ACHN (cell line): ENCODE data around the gene PLXNA2.

Experiments
- DNase-seq: peaks from one replicate; pipeline ENCODE4 v3.0.0-alpha.2; 2015
- in situ Hi-C: cut with HindIII; loops from 2 replicates; pipeline ENCODE4 v1.10.0; 2017; ENCODE audit warnings: low sequenced_read_pairs, low pct_ligation_motif_present, low pct_unique_long_range_greater_than_20kb

PLXNA2 gene

DNA sequence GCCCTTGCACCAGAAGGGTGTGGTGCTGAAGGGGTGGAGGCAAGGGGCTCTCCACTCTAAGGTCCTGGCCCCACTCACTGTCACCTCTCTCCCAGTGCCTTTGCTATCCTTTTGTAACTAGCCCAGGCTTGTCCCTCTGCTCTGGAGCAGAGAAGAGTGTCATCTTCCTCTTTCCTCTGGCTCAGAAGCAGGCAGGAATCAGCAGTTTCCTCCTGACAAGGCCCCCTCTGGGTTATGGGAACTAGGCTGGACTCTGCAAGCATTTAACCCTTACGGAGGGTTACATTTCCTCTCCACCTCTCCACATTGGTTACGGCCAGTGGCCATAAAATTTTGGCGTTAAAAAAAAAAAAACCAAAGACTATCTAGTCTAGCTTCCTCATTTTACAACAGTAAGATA is 30.4 kb downstream of the PLXNA2 start:
- DNase-seq: no peak
- in situ Hi-C loops: no loop called here

DNA sequence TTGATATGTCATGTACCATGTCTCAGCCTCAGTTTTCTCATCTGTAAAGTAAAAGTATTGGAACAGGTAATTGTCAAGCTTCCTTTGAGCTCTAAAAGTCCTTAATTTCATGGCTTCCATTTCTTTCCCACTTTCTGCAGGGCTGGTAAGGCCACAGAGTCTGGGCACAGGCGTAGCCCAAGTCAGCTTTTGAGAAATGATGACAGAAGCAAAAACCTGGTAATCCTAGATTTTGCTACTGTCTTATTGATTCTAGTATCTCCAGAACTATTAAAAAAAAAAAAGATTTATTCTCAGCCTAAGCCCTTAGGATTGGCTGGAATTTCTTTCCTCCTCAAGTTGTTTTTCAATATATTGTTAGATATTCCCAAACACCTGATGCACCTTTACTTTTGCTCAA is 31.3 kb downstream of the PLXNA2 start:
- in situ Hi-C loops: no loop called here
- DNase-seq: no peak

DNA sequence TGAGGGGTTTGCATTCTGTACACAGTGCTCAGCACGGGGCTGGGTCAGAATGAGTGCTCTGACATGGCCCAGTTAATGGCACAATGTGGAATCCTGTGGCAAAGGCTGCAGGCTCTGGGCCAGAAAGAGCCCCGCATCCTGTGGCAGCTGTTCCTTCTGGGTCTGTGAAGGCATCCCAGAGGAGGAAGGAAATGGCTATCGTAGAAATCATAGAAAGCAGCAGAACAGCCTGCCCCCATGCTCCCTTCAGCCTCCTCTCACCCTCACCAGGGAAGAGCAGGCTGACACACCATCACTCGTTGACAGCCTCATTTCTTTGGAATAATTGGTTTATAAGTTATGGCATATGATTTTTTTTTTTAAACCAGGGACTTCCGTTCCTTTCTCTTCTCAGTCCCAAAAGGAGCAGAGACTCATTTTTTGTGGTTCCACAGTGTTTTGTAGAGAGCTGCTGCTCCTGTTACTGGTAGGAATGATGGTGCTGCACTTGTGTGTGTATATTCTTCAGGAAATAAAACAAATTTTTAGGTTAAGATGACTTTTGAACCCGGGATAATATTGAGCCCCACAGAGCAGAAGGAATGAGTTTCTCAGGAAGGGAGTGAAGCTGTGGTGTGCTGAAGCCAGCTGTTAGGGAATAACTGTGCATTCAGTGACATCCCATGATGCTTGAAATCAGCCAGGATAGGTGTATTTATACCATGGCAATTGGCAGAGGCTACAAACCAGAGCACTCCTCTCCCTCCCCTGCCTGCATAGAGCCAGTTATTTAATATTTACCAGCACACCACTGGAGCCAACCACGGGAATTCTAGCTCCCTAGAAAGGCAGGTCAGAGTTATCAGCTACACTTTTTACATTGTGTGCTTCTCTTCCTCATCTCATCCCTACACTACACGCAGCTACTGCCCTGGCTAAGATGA is 32.0 kb downstream of the PLXNA2 start:
- no peak for DNase-seq
- in situ Hi-C loops: no loop called here

DNA sequence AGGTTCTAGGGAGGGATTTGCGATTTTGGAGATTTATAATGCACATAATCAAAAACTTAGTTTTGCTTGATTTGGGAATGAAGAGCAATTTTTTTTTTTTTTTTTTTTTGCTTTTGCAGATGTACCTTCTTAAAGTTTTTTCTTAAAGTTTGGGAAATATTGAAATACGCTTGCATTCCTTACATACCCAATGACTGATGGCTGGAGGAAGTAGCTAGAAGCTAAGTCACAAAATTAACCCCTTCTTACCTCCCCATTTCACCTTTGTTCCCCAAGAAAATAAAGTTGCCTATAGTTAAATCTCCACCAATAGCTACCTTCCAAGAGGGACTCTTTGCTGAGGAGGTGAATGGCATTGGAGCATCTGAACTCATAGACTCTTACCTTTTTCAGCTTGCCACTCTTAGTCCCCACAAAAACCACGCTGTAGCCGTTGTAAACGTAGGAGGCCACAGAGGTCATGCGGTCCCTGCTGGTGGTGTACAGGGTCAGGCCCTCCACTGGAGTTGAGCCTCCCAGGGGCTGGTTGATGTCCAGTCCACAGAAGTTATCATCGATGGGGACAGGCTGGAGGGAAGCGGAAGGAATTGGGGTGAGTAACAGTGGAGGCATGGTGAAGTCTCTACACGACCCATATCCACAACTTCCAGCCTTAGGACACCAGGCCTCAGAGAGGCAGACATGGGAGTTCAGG is 34.1 kb downstream of the PLXNA2 start:
- no peak for DNase-seq
- in situ Hi-C loops: no loop called here

DNA sequence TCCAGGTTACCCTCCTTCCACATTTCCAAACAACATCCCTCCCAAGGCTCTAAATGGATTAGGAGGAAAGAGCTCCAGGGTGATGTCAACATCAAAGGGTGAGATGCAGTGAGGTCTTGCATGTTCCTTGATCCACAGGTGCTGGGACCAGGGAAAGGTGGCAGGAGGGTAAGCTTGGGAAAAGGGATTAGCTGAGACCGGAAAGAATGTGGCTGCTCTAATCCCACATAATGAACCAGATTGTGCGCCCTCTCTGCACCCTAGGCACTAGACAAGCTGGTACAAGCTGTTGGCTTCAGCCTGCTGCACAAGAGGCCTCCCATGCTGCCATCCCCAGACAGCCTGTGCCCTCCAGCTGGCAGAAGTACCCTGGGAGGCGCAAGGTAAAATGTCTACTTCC is 34.9 kb downstream of the PLXNA2 start:
- no peak for DNase-seq
- in situ Hi-C loops: no loop called here

DNA sequence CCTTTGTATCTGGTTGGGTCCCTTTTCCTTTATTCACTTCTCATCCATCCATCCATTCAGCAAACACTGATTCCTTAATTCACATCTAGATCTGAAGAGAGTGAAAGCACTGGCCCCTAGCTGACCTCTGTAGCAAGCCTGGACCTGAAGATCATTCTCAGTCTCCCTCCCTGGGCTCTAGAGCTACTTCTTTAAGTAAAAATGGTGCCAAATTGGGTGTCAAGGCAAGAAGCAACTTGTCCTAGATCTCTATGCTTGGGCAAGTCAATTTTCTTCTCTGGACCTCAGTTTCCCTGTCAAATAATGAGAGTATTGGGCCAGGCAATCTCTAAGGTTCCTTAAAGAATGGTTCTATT is 36.1 kb downstream of the PLXNA2 start:
- in situ Hi-C loops: no loop called here
- DNase-seq: no peak

DNA sequence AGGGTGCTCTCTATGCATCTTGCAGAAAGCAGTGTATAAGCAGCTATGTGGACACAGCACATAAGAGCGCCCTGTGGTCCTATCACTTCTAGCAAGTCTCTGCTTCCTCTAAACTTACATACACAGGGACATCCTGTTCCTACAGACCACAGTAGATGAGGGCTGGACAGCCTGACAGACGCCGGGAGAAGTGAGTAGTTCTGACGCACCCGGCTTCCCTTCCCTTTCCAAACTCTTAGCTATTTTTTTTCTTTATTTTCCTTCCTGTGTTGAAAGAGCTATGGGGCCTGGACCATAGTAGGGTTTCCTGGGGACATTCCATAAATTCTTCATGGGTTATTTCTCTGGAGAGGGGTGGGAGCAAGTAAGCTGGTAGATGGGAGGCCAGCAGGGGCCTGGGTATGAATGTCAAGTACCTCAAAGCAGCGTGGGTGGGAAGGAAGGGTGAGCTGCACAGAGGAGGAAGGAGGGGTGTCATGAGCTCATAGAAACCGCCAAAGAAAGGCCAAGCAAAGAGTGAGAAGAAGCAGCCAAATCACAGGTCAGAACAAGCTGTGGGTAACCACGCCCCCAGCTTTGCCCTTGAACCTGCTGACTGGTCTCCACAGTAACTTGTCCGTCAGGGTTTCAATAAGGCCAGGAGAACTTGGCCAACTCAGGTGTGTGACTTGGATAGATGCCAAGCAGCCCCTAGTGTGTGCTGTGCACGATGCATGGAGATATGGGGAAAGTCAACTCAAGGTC is 36.6 kb downstream of the PLXNA2 start:
- in situ Hi-C loops: no loop called here
- no peak for DNase-seq

DNA sequence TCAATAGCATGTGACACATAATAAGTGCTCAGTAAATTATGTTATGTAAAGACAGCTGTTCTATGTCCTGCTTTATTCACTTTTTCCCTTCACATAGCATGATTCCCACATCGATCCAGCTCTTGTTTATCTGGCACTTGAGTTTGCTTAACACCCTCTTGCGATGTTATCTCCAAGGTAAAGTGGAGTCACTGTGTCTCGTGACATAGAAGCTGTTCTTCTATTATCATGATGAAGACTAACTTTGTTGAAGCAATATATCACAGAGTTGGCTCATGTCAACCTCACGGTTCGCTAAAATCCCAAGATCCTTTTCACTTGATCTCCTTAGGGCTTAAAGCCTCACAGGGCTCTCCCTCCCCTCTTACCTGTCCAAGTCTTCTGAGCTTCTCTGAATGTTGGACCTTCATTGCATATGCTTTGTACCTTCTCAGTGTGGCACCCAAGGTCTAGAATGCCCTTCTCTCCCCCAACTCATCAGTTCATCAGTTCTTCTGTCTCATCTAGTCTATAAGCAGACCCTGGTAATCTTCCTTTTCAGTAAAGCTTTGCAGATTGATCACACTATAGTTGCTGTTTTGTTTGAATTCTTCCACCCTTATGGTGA is 38.0 kb downstream of the PLXNA2 start:
- DNase-seq: no peak
- in situ Hi-C loops: no loop called here

DNA sequence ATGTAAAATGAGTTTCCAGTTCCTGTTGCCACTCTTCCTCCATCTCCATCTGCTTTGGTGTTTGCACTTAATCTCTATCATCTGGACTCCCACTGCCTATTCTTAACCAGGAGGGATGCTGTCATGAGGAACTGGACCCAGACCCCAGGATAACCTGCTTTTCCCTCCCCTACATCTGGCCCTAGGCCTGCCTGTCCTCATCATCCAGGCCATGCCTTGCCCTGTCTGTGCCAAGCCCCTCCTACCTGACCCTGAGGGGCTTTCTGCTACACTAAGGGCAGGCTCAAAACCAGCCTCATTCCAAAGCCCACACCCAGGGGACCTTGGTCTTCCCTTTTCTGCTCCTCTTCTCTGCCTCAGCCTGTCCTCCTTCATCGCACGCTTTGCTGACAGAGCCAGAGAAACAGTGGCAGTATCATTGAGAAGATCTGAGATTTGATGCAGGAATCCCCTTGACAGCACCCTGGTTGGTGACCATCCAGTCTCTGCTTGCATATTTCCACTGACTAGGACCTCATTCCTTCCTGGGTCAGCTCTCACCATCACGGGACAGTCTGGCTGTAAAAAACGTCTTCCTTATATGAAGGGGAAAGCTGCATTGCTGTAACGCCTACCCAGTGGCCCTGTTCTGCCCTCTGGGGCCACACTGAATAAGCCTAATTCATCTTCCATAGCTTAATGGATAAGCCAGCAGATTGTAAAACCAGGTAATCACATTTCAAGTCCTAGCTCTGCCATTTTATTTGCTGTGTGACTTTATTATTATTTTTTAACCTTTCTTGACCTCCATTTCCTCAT is 38.8 kb downstream of the PLXNA2 start:
- DNase-seq: no peak
- in situ Hi-C loops: no loop called here

DNA sequence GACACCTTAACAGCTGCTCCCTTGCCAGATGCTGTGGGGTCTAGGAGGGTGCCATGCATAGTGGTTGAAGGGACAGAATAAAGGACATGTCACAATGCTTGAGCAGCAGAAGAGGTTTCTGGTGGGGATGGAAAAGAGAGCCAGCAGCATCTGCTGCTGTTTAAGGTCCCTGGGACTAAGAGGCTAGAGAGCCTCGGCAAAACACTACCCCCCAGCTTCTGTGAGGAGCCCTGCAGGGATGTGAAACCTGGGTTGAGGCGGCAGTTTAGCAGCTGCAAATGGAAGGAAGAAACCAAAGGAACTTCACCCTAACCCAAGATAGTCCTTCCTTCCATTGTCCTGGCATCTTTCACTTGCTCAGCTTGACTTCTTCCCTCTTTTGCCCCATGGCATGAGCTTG is 39.4 kb downstream of the PLXNA2 start:
- no peak for DNase-seq
- in situ Hi-C loops: no loop called here

DNA sequence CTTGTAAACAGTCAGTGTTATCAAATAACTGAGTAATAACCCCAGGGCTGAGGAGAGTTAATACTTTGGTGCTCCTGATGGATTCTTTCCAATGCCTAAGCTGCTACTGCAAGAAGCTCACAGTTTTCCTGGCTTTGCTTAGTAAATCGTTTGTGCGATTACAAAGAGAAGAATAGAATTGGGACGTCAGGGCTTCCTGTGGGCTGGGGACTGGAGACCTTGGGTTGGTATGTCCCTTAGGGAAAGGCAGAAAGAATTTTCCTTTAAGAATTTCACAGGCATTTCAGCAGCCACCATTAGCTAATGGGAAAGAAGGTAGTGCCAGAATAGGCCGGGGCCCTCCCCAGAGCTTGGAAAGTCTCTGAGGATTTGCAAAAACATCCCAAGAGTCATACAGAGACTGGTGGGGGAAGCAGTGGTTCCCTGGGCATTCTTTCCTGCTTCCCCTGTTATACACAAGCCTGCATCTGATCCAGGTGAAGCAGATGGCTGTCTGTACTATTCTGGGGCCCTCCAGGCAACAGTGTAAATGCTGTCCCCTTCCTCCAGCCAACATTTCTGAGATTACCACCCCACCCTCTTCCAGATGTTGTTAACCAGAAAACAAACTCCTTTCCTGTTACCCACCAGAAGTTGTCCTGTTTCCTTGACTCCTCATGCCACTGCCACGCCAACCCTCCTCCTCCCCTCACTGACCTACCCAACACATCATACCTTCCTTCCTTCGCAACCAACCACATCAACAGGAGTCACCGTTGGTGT is 40.2 kb downstream of the PLXNA2 start:
- in situ Hi-C loops: no loop called here
- DNase-seq: no peak

DNA sequence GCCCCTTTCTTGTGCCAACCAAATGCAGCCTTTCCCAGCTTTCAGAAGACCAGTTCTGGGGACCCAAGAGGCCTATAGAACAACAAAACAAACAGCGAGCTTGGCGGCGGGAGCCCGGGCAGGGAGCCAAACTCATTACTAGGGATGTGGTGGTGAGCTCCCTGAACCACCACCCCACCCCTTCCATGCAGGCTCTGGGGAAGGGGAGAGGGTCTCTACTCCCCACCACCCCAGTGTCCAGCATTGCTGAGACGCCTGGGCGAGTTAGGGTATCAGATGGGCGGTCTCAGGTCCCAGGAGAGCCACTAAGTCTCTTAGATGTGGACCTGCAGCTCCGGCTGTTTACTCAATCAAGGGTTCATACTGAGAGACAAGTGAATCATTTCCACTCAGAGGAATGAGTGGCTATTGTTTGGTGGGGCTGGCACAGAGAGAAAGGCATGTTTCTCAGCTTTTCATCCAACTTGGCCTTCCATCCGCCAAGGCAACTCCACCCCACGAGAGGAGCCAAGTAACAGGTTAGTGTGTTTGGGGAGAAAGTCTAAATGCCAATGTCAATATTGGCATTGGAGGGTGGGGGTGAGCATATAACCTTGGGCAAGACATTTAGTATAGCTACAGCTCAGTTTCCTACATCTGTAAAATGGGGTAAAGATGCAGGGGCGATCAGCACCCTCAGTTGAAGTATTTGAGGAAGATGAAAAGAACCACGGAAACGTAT is 40.9 kb downstream of the PLXNA2 start:
- in situ Hi-C loops: no loop called here
- DNase-seq: no peak

DNA sequence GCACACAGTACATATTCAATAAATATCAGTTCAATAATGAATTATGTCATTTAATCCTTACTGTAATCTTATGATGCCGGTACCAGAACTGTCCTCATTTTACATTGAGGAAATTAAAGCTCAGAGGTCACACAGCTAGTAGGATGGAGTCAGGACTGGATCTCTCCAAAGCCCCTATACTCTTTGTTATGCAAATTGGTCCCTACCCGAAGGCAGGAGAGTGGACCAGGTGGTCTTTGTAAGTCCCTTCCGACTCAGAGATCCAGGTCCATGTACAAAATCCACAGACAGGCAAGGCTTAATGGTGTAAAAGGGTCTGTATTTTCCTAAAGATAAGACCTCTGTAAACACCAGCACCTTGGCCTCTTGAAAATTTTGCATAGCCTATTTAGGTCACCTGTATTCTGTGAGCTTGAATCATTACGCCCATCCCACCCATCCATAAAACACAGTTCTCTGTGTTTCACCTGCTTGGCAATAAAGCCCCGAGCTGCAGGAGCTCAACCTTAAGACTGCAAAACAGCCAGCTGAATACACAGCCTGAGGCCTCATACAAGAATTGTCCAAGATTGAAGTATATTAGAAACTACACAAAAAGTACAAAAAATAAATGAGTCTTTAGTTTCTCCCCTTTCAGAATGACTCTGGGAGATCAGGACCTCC is 41.7 kb downstream of the PLXNA2 start:
- in situ Hi-C loops: no loop called here
- DNase-seq: no peak

DNA sequence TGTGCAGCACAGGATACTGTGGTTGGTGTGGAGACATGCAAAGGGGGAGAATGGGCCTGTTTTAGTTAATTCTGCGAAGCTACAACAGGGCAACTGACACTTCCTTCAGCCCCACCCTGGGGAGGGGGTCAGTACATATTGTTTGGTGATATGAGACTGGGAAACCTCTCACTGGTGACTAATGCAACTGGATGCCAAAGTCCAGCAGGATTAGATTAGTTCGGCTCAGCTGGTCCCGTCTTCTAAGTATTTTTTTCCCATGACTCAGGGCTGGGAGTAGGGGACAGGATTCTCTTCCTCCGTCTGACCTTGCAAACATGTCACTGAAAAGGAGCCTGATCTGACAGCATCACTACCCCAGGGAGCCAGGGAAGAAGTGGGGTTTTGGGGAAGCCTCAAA is 43.0 kb downstream of the PLXNA2 start:
- in situ Hi-C loops: no loop called here
- DNase-seq: peak; percentile 92

DNA sequence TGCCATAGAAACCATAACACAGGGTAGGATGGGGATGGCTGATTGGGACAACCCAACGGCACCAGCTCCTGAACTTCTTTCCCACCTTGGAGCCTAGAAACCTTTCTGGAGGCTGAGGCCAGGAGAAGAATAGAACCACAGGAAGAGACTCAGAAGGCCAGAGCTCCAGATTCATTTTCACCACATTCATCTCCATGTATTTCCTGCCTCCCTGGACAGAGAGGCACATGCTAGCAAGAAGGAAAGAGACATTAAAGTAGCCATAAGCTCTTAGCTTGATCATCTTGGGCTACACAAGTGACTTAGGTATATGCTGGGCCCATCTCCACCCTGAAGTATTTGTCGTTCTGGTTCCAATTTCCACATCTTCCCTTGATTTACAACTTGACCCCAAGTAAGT is 44.1 kb downstream of the PLXNA2 start:
- in situ Hi-C loops: no loop called here
- no peak for DNase-seq

DNA sequence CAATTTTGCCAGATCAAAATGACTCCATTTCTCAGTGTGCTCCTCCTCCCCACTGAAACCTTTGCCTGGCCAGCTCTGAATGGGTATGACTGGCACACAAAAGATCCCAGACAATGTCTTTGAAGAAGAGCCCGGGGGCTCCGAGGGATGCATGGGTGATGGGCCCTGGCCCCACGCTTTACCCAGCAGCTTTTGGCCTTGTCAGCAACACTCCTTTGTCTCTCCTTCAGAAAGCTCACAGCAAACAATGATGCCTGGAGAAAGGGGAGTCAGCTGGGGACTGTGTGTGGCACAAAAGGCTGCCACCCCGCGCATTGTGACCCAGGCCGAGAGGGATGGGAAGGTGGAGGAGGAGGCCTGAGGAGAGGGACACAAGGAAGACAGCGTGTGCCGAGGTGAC is 45.9 kb downstream of the PLXNA2 start:
- DNase-seq: no peak
- in situ Hi-C loops: no loop called here

DNA sequence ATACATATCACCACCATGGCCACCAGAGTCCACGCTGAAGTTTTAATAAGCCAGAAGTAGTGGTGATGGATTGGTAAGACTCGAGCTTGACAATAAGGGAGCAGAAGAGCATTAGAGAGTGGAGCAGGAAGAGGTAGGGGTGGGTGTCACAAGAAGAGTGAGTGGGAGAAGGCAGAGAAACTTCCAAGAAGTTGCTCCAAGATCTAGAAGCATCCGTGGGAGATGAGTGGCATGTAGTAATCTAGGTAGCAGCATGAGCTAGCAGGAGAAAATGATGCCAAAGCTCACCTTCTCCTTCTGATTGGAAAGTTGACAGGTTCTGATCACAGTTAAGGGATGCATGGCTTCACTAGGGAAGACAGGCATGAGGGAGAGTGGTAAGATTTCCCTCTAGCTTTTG is 49.2 kb downstream of the PLXNA2 start:
- DNase-seq: no peak
- in situ Hi-C loops: no loop called here
